Mesendoderm (in vitro differentiated cells): ENCODE data around the gene PTPRF.

Experiments
- DNase-seq: peaks from one replicate; pipeline ENCODE4 v3.0.0; 2013
- H2AK5ac ChIP-seq: 2 replicates; pipeline ENCODE4 v1.6.1; 2013; ENCODE audit warnings: low read length, inconsistent platforms
- H2BK120ac ChIP-seq: 2 replicates; pipeline ENCODE4 v1.6.1; 2013; ENCODE audit warnings: low read depth, mild to moderate bottlenecking, low read length, moderate library complexity, mixed read lengths
- H2BK15ac ChIP-seq: replicated peaks from 2 replicates; pipeline ENCODE4 v1.6.1; 2013; ENCODE audit warnings: low read depth, mild to moderate bottlenecking, moderate library complexity
- H2BK5ac ChIP-seq: 2 replicates; pipeline ENCODE4 v1.6.1; 2013; ENCODE audit warnings: low read length, inconsistent platforms
- H3K18ac ChIP-seq: 2 replicates; pipeline ENCODE4 v1.6.1; 2013; ENCODE audit warnings: mild to moderate bottlenecking, low read length, mixed read lengths
- H3K23ac ChIP-seq: one replicate; pipeline ENCODE4 v1.6.1; 2013; ENCODE audit warnings: low read length
- H3K27ac ChIP-seq: 2 replicates; pipeline ENCODE4 v1.5.1; 2013; ENCODE audit warnings: low read depth, mild to moderate bottlenecking, inconsistent platforms, low read length, moderate library complexity
- H3K27me3 ChIP-seq: 2 replicates; pipeline ENCODE4 v1.6.1; 2013; ENCODE audit warnings: low read length, control low read depth, mild to moderate bottlenecking, inconsistent platforms; ENCODE audit not compliant: insufficient read depth, poor library complexity
- H3K36me3 ChIP-seq: 2 replicates; pipeline ENCODE4 v1.6.1; 2013; ENCODE audit warnings: low read length, inconsistent platforms; ENCODE audit not compliant: control insufficient read depth, insufficient read depth
- H3K4ac ChIP-seq: one replicate; pipeline ENCODE4 v1.6.1; 2013; ENCODE audit warnings: low read depth, mild to moderate bottlenecking, low read length, moderate library complexity
- H3K4me1 ChIP-seq: 2 replicates; pipeline ENCODE4 v1.6.1; 2013; ENCODE audit warnings: low read depth, low read length, inconsistent platforms; ENCODE audit not compliant: control insufficient read depth
- H3K4me2 ChIP-seq: 2 replicates; pipeline ENCODE4 v1.6.1; 2013; ENCODE audit warnings: low read length
- H3K4me3 ChIP-seq: 2 replicates; pipeline ENCODE4 v1.5.1; 2013; ENCODE audit warnings: mild to moderate bottlenecking, low read length
- H3K56ac ChIP-seq: one replicate; pipeline ENCODE4 v1.6.1; 2013; ENCODE audit warnings: low read length
- H3K79me1 ChIP-seq: 2 replicates; pipeline ENCODE4 v1.6.1; 2013; ENCODE audit warnings: low read length, inconsistent platforms
- H3K79me2 ChIP-seq: 2 replicates; pipeline ENCODE4 v1.6.1; 2013; ENCODE audit warnings: mild to moderate bottlenecking, low read length; ENCODE audit not compliant: control insufficient read depth, insufficient read depth
- H3K9ac ChIP-seq: 2 replicates; pipeline ENCODE4 v1.6.1; 2013; ENCODE audit warnings: low read length, inconsistent platforms
- H4K5ac ChIP-seq: one replicate; pipeline ENCODE4 v1.6.1; 2013; ENCODE audit warnings: low read length
- H4K8ac ChIP-seq: one replicate; pipeline ENCODE4 v1.6.1; 2013; ENCODE audit warnings: low read depth, mild to moderate bottlenecking, control low read depth, low read length, moderate library complexity
- WGBS: extraction: QIAGEN DNeasy Blood & Tissue Kit; methylation state at CpG from one replicate; pipeline ENCODE4 v1.1.7; 2013; ENCODE audit warnings: low lambda C conversion rate, missing lambda C conversion rate; ENCODE audit not compliant: insufficient coverage; ENCODE audit errors: extremely low coverage; 5-methylcytosine and 5-hydroxymethylcytosine counted together

Gene PTPRF

DNA sequence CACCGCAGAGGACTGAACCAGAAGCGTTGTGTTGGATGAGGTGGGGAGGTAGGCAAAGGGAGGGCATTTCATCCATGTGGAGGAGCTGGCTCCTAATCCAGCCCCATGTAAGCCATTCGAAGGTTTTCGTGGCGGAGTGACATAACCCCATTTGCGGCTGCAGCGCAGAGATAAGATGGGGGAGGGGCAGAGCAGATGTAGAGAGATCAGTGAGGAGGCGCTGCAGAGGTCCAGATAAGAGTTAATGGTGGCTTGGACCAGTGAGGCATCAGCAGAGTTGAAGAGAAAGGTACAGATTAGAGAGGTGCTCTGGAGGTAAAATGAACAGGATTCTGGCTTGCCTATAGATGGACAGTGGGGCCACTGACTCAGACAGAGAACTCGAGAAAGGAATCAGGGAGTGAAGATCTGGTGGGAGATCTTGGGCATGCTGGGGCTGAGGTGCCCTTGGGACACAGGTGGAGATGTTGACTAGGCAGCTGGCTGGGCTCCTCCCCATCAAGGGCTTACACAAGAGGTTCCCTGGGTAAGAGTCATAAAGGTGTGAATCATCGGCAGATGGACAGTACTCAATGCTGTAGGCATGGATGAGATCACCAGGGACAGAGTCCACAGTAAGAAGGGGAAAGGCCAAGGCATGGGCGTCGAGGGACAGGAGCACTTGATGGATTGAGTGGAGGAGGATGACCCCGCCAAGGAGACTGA, 7.8 kb upstream of the PTPRF start:
- Histone ChIP-seq H2BK15ac (no peak overlapping the region), H3K79me1 (no peaks in the 10 kb centered on the region), H4K5ac (no peak overlapping the region), H3K79me2 (no peaks in the 10 kb centered on the region), H3K9ac (no peak overlapping the region), H2BK120ac (no peak overlapping the region), H2BK5ac (no peak overlapping the region), H2AK5ac (no peak overlapping the region), H3K4me3 (no peak overlapping the region), H3K56ac (no peak overlapping the region), H3K27ac (no peak overlapping the region), H3K4me1 (no peaks in the 10 kb centered on the region), H3K23ac (no peak overlapping the region), H3K18ac (no peak overlapping the region), H3K4ac (no peak overlapping the region), H4K8ac (no peak overlapping the region), H3K4me2 (no peak overlapping the region), H3K27me3 (no peaks in the 10 kb centered on the region), H3K36me3 (no peaks in the 10 kb centered on the region)
- no CpG with 5 or more reads among the region's 13 CpGs for WGBS
- DNase-seq, result peak; percentile 60

DNA sequence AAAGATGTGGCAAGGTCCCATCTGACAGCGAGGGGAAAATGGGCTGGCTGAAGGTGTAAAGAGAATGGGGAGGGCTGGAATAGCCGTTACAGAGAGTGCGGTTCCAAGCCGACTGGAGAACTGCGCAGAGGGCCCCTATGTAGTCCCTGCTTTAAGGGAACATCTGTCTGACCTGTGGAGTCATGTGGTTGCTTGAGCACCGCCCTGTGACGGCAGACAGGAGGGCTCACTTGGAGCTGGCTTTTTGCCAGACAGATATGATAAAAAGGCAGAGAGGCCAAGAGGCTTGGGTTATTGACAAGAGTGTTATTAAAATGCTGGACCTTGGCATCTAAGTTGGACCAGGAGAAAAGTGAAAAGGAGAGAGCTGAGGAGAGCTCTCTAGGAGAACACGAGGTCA, 5.9 kb upstream of the PTPRF start:
- Histone ChIP-seq H3K36me3 (no peaks in the 10 kb centered on the region), H4K5ac (no peak overlapping the region), H3K9ac (no peak overlapping the region), H2BK5ac (no peak overlapping the region), H3K18ac (no peak overlapping the region), H3K4me3 (no peak overlapping the region), H3K27me3 (no peaks in the 10 kb centered on the region), H3K4ac (no peak overlapping the region), H2BK15ac (no peak overlapping the region), H3K23ac (peak overlapping the region; percentile 76), H2AK5ac (no peak overlapping the region), H3K79me1 (no peaks in the 10 kb centered on the region), H3K27ac (no peak overlapping the region), H2BK120ac (no peak overlapping the region), H3K4me1 (no peaks in the 10 kb centered on the region), H3K79me2 (no peaks in the 10 kb centered on the region), H3K56ac (no peak overlapping the region), H3K4me2 (no peak overlapping the region), H4K8ac (no peak overlapping the region)
- DNase-seq, result no peak
- no CpG with 5 or more reads among the region's 8 CpGs for WGBS

DNA sequence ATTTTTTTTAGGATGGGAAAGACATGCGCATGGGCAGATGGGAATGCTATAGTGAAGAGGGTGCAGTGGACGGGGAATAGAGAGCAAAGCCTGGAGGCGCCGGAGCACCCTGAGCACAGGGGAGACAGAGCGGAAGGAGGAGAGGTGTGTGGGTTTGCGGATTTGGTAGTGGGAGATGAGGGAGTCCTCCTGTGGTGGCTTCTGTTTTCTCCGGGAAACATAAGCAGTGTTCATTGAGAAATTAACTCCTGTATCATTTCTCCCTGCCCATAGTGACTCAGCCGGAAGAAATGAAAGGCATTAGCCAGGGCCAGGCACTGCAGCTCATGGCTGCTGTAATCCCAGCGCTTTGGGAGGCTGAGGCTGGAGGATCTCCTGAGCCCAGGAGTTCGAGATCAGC, 4.7 kb upstream of the PTPRF start:
- H3K18ac ChIP-seq, result no peak overlapping the region
- H3K9ac ChIP-seq, result no peak overlapping the region
- H3K23ac ChIP-seq, result no peak overlapping the region
- H3K4me3 ChIP-seq, result no peak overlapping the region
- no peaks in the 10 kb centered on the region for H3K36me3 ChIP-seq
- no peak overlapping the region for H4K8ac ChIP-seq
- no peak overlapping the region for H4K5ac ChIP-seq
- H3K4me2 ChIP-seq, result no peak overlapping the region
- no peak overlapping the region for H2BK15ac ChIP-seq
- H3K4ac ChIP-seq, result no peak overlapping the region
- no peak overlapping the region for H3K56ac ChIP-seq
- H3K79me2 ChIP-seq, result no peaks in the 10 kb centered on the region
- no peak for DNase-seq
- no peak overlapping the region for H2BK120ac ChIP-seq
- WGBS, result no CpG with 5 or more reads among the region's 10 CpGs
- no peak overlapping the region for H2BK5ac ChIP-seq
- no peaks in the 10 kb centered on the region for H3K79me1 ChIP-seq
- no peak overlapping the region for H3K27ac ChIP-seq
- H3K27me3 ChIP-seq, result no peaks in the 10 kb centered on the region
- H3K4me1 ChIP-seq, result peaks cover 5% of the 10 kb centered on the region
- no peak overlapping the region for H2AK5ac ChIP-seq

DNA sequence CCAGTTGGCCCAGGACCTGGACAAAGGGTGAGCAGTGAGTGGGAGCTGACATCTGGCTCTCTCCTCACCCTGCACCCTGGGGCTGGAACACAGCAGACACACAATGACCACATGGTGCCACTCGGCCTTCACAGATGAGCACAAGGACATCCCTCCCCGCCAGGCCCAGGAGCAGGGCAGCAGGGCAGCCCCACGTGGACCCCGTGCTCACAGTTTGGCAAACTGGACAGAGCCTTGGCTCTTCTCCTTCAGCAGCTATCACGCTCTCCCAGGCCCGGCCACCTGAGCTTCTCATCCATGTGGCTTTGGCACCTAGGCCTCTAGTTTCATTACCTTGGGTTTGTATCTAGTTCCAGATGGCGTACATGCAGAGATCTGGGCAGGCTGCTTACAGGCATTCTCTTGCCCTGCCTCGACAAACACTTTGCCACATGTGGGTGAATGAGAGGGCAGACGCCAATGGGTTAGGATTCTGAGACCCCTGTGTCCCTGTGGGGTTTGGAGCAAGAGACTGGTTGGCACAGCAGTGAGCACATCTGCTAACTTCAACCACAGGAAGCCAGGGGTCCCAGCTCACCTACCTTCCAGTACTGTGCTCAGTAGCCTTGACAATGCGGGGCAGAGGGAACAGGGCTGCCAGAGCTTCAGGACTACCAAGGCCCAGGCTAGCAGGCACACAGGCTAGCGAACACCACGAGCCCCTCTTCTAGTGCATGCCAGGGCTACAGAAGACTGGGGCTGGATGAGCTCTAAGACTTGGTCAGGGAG, 3.4 kb upstream of the PTPRF start:
- Histone ChIP-seq H3K23ac (no peak overlapping the region), H2AK5ac (no peak overlapping the region), H3K79me1 (no peaks in the 10 kb centered on the region), H3K4me3 (no peak overlapping the region), H2BK5ac (no peak overlapping the region), H4K5ac (no peak overlapping the region), H3K18ac (no peak overlapping the region), H3K27me3 (no peaks in the 10 kb centered on the region), H2BK15ac (no peak overlapping the region), H3K27ac (no peak overlapping the region), H3K4ac (no peak overlapping the region), H3K4me1 (peaks cover 5% of the 10 kb centered on the region), H3K79me2 (peaks cover 3% of the 10 kb centered on the region), H3K36me3 (no peaks in the 10 kb centered on the region), H3K56ac (no peak overlapping the region), H4K8ac (no peak overlapping the region), H3K9ac (no peak overlapping the region), H2BK120ac (no peak overlapping the region), H3K4me2 (no peak overlapping the region)
- no peak for DNase-seq
- WGBS, result no CpG with 5 or more reads among the region's 12 CpGs

DNA sequence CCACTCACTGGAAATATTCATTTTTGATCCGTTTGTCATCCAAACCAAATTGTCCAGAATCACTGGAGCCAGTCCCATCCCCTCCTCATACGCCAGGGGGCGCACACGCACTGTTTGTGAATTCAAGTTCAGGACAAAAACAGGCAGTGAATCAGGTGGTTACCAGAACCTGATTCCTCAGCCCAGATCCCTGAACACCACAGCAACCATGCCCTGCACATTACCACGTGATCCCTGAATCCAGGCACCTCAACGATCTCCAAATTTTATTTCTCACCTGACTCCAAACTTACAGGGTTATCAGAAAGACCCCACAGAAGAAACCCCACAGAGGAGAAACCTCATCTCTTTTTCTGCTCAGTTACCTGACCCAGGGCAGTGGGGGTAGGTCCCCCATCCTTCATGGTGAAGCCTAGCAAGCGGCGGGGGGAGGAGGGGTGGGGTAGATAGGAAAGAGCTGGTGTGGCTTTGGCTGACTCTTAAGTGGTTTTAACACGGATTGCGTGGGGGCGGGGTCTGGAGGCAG, 1.4 kb upstream of the PTPRF start:
- no peaks in the 10 kb centered on the region for H3K27me3 ChIP-seq
- H4K5ac ChIP-seq, result no peak overlapping the region
- H3K56ac ChIP-seq, result peak overlapping the region; percentile 15

More for the DNA sequence above, 1.4 kb upstream of the PTPRF start:
- no peak overlapping the region for H2BK15ac ChIP-seq
- peak; percentile 93 for DNase-seq
- no peak overlapping the region for H2BK5ac ChIP-seq
- H3K36me3 ChIP-seq, result no peaks in the 10 kb centered on the region
- H3K18ac ChIP-seq, result no peak overlapping the region
- H3K4me3 ChIP-seq, result no peak overlapping the region
- peaks cover 8% of the 10 kb centered on the region for H3K79me1 ChIP-seq
- H2AK5ac ChIP-seq, result no peak overlapping the region
- H3K27ac ChIP-seq, result no peak overlapping the region
- no peak overlapping the region for H3K9ac ChIP-seq
- WGBS, result no CpG with 5 or more reads among the region's 11 CpGs
- H3K23ac ChIP-seq, result no peak overlapping the region
- H3K79me2 ChIP-seq, result peaks cover 22% of the 10 kb centered on the region
- H3K4me1 ChIP-seq, result peaks cover 14% of the 10 kb centered on the region
- H3K4ac ChIP-seq, result no peak overlapping the region
- H2BK120ac ChIP-seq, result no peak overlapping the region
- H4K8ac ChIP-seq, result no peak overlapping the region
- H3K4me2 ChIP-seq, result peak overlapping the region; percentile 1
